ENCODE data around the gene S100A13.
"Not testable (repeated sequence)": the region's sequence is repeated elsewhere in the genome, so short reads cannot be mapped to it uniquely, and the experiment has no call there.

GRCh38 chr1:153668672-153669071, 41.4 kb upstream of the S100A13 start:
- TF ChIP-seq CTCF, POLR2A (IDR thresholded peaks at IDR 0.05): not testable (repeated sequence)
